GM12878 (cell line): ENCODE measurements around the gene CCDC134. TPM values are rescaled to one million over a fixed set of nuclear protein-coding genes. Genes with fewer than 3 reads are reported as not detected.
A peak's percentile ranks its signal among the peaks of the same experiment; 100 is the strongest.

ENCODE experiments used
- ATAC-seq: fragments of 200-7000 bp; cut with Tn5 transposase; 3 replicates; pipeline ENCODE4 v1.9.1; 2020; ENCODE audit warnings: mild to moderate bottlenecking, moderate library complexity
- BruUV-seq: library from RNA; stranded (reverse); fragments of 400-500 nt; replicated peaks from 2 replicates; lab custom pipeline; 2021; lab: Mats Ljungman, UMichigan
- CTCF ChIA-PET: fragments of 300-600 bp; sonication (Branson Sonifier 250); formaldehyde crosslinking; extraction: SDS; loops from one replicate; lab custom pipeline; 2021; ENCODE audit warnings: inconsistent platforms; lab: Yijun Ruan, JAX
- POLR2A ChIA-PET: fragments of 350-600 bp; formaldehyde crosslinking; extraction: SDS; loops from one replicate; lab custom pipeline; 2021; ENCODE audit warnings: inconsistent platforms; lab: Charles Lee
- RAD21 ChIA-PET: fragments of 300-600 bp; sonication (Branson Sonifier 250); formaldehyde crosslinking; loops from one replicate; lab custom pipeline; 2023; ENCODE audit warnings: antibody characterized with exemption; ENCODE audit not compliant: unreplicated experiment; lab: Charles Lee
- SMC1A ChIA-PET: fragments of 300-600 bp; sonication (Branson Sonifier 250); formaldehyde crosslinking; loops from one replicate; lab custom pipeline; 2023; ENCODE audit not compliant: unreplicated experiment, uncharacterized antibody; lab: Charles Lee
- DNase-seq: peaks from one replicate; pipeline ENCODE4 v3.0.0-alpha.2; 2011; ENCODE audit warnings: low read depth, low spot score
- FAIRE-seq: peaks from 3 replicates; lab custom pipeline; 2011; peaks lifted over from hg19 to GRCh38; lab: Jason Lieb, UNC
- H2AFZ ChIP-seq: 2 replicates; pipeline ENCODE4 v1.6.0; 2011; ENCODE audit warnings: low read depth, low read length, control low read depth; ENCODE audit not compliant: control insufficient read depth
- H3K27ac ChIP-seq: 2 replicates; pipeline ENCODE4 v1.5.1; 2011; ENCODE audit warnings: control low read depth; ENCODE audit not compliant: control insufficient read depth, insufficient read depth
- H3K27me3 ChIP-seq, 2 experiments: replicated peaks in 1 of 2; 2 replicates each; pipeline versions ENCODE4 v1.6.0 to v1.6.1; 2011; ENCODE audit warnings: low read length in 1 of 2; ENCODE audit not compliant: control insufficient read depth in 2 of 2, insufficient read depth in 2 of 2
- H3K36me3 ChIP-seq, 2 experiments: 2 replicates each; pipeline ENCODE4 v1.5.1; 2011; ENCODE audit warnings: low read length in 1 of 2; ENCODE audit not compliant: control insufficient read depth in 2 of 2, insufficient read depth in 2 of 2
- H3K4me1 ChIP-seq: 2 replicates; pipeline ENCODE4 v1.6.1; 2011; ENCODE audit warnings: mild to moderate bottlenecking, low read length, moderate library complexity, mixed read lengths; ENCODE audit not compliant: control insufficient read depth, insufficient read depth
- H3K4me2 ChIP-seq: 2 replicates; pipeline ENCODE4 v1.6.0; 2011; ENCODE audit warnings: control low read depth; ENCODE audit not compliant: control insufficient read depth, insufficient read depth
- H3K4me3 ChIP-seq: fragments of 200-600 bp; sonication (generic); 2 replicates; pipeline ENCODE4 v1.5.1; 2016
- H3K79me2 ChIP-seq: 2 replicates; pipeline ENCODE4 v1.6.0; 2011; ENCODE audit warnings: low read length; ENCODE audit not compliant: control insufficient read depth, insufficient read depth
- H3K9ac ChIP-seq: 2 replicates; pipeline ENCODE4 v1.8.0; 2011; ENCODE audit warnings: low read length, control low read depth, mixed read lengths; ENCODE audit not compliant: control insufficient read depth, insufficient read depth
- H3K9me3 ChIP-seq: replicated peaks from 3 replicates; pipeline ENCODE4 v1.5.1; 2011; ENCODE audit warnings: mild to moderate bottlenecking, low read length; ENCODE audit not compliant: control insufficient read depth, insufficient read depth
- H4K20me1 ChIP-seq: 2 replicates; pipeline ENCODE4 v1.6.0; 2011; ENCODE audit not compliant: control insufficient read depth, insufficient read depth
- CBX5 ChIP-seq: sonication (generic); IDR thresholded peaks from 2 replicates; pipeline ENCODE4 v1.6.1; 2016; ENCODE audit warnings: low read depth, moderate library complexity, mild to moderate bottlenecking, inconsistent platforms
- CHD2 ChIP-seq: IDR thresholded peaks from 2 replicates; pipeline ENCODE4 v1.6.1; 2011; ENCODE audit warnings: low read depth, low read length, improper control_type of control experiment, borderline replicate concordance
- PAX8 ChIP-seq: fragments of 450-650 bp; IDR thresholded peaks from 2 replicates; pipeline ENCODE4 v1.6.1; 2017; ENCODE audit warnings: mild to moderate bottlenecking, moderate library complexity
- POU2F2 ChIP-seq: IDR thresholded peaks from 3 replicates; pipeline ENCODE4 v1.6.1; 2011; ENCODE audit warnings: low read depth, mild to moderate bottlenecking, low read length, borderline replicate concordance
- RUNX3 ChIP-seq: IDR thresholded peaks from 2 replicates; pipeline ENCODE4 v1.6.1; 2012; ENCODE audit warnings: low read length, inconsistent platforms
- TCF7 ChIP-seq: IDR thresholded peaks from 2 replicates; pipeline ENCODE4 v1.6.1; 2014; ENCODE audit warnings: antibody characterized with exemption, borderline replicate concordance
- ZSCAN29 ChIP-seq: fragments of 450-650 bp; IDR thresholded peaks from 2 replicates; pipeline ENCODE4 v1.6.1; 2017; ENCODE audit warnings: mild to moderate bottlenecking, moderate library complexity
- WGBS: methylation state at CpG from one replicate; pipeline ENCODE4 v1.1.6; 2016; ENCODE audit warnings: low lambda C conversion rate; ENCODE audit not compliant: insufficient replicate concordance, insufficient coverage; ENCODE audit errors: missing lambda C conversion rate; 5-methylcytosine and 5-hydroxymethylcytosine counted together
- in situ Hi-C: fragments of 300-500 bp; cut with MboI; formaldehyde crosslinking; loops from 9 replicates; pipeline ENCODE4 v1.14.3; 2018; ENCODE audit warnings: mixed read lengths
- intact Hi-C: fragments of 100-400 bp; cut with micrococcal nuclease; formaldehyde crosslinking; loops from one replicate; pipeline ENCODE4 v1.14.2; 2022; ENCODE audit not compliant: unreplicated experiment
- polyA plus RNA-seq, 11 experiments: library from polyadenylated mRNA; depleted of rRNA in 4 of 11; unstranded in 6 of 11; stranded (reverse) in 5 of 11; fragments of >200 nt; fragmentation: Nextera tagmentation in 4 of 11; fragmentation: Illumina TruSeq in 1 of 11; extraction: Ambion mirVana in 4 of 11; extraction: Trizol in 1 of 11; gene quantifications; 1 replicate in 1 of 11; 2 replicates in 10 of 11; pipeline versions ENCODE4 v1.2.1 to v1.2.3, GENCODE V29; 2011 to 2016; ENCODE audit warnings: inconsistent platforms in 2 of 11, missing spikeins in 2 of 11, low read depth in 1 of 11
- total RNA-seq, 4 experiments: library from RNA; depleted of rRNA in 3 of 4; stranded (reverse); fragments of >200 nt in 3 of 4; fragmentation: Illumina TruSeq in 1 of 4; extraction: Trizol in 1 of 4; gene quantifications; 2 replicates each; pipeline versions ENCODE4 v1.2.1 to v1.2.3, GENCODE V29; 2013 to 2021
- TF ChIP-seq, protein P1 (sequence below): fragments of 450-650 bp; formaldehyde crosslinking; IDR thresholded peaks from 2 replicates; pipeline ENCODE4 v1.4.0; 2020; ENCODE audit warnings: mild to moderate bottlenecking, moderate library complexity
- TF ChIP-seq, protein P2 (sequence below): fragments of 450-650 bp; formaldehyde crosslinking; IDR thresholded peaks from 2 replicates; pipeline ENCODE4 v1.5.0; 2022; ENCODE audit warnings: mild to moderate bottlenecking, missing genetic modification characterization

Gene CCDC134
- total and polyA plus RNA-seq, 10 of the 15 experiments (the other 5 are each of a cell fraction or from before 2014, with no cell fraction given): 0.35 to 19.3 (median 11.8) TPM

GRCh38 chr22:41801886-41802285, 1.4 kb downstream of the CCDC134 start:
- no TSS peak for BruUV-seq
- in situ Hi-C loops (no loop called here), intact Hi-C loops (loop anchor here (5.0 kb wide), 1 partner anchor 105 kb away; the partner anchor contains the start of gene MEI1)
- Histone ChIP-seq H3K27ac (peak overlapping the region; percentile 82), H3K79me2 (peaks cover 54% of the 10 kb centered on the region), H3K4me3 (peak overlapping the region; percentile 89), H3K9ac (peak overlapping the region; percentile 94), H3K36me3 (no peaks in the 10 kb centered on the region), H3K4me2 (peak overlapping the region; percentile 90), H3K9me3 (no peaks in the 10 kb centered on the region), H3K27me3 (no peaks in the 10 kb centered on the region), H3K4me1 (peaks cover 19% of the 10 kb centered on the region), H2AFZ (no peak overlapping the region), H4K20me1 (no peaks in the 10 kb centered on the region)
- peak; percentile 58 for TF ChIP-seq RUNX3
- no peak for TF ChIP-seq TCF7
- ChIA-PET POLR2A (interaction anchor here (0.6 to 5.3 kb wide), 7 partner anchors 19 to 353 kb away, joined by 5 to 172 read pairs (median 15); partner anchors contain the start of genes MEI1 and SNU13), RAD21 (interaction anchor here (1.8 to 5.6 kb wide), 6 partner anchors 20 to 138 kb away, joined by 8 to 56 read pairs (median 24); partner anchors contain the start of gene MEI1), SMC1A (interaction anchor here (0.6 to 4.6 kb wide), 7 partner anchors 20 to 104 kb away, joined by 3 to 57 read pairs (median 17); partner anchors contain the start of gene MEI1), CTCF (interaction anchor here (1.6 to 3.9 kb wide), 5 partner anchors 9 to 104 kb away, joined by 4 to 63 read pairs (median 11); partner anchors contain the start of gene MEI1)
- FAIRE-seq (no peak), DNase-seq (no peak), ATAC-seq (no peak)
- WGBS: 0% methylated on average over 2 of the region's 2 CpGs

GRCh38 chr22:41805639-41806038, 5.2 kb downstream of the CCDC134 start:
- SMC1A ChIA-PET: interaction anchor here (1.0 to 1.9 kb wide), 3 partner anchors 13 to 59 kb away, joined by 3 to 5 read pairs (median 4); no protein-coding TSS in a partner anchor
- POLR2A ChIA-PET: interaction anchor here (0.8 to 1.6 kb wide), 2 partner anchors 24 to 141 kb away, joined by 4 to 5 read pairs; partner anchors contain the start of gene CENPM
- Histone ChIP-seq H3K27me3 (no peaks in the 10 kb centered on the region), H3K9me3 (no peaks in the 10 kb centered on the region), H3K4me1 (peaks cover 13% of the 10 kb centered on the region; the same call in 1 of the 2 replicates), H3K36me3 (peaks cover 0 to 6% of the 10 kb centered on the region in 2 experiments; a peak in 2 of 4 replicates), H2AFZ (no peak overlapping the region), H4K20me1 (no peaks in the 10 kb centered on the region), H3K79me2 (peaks cover 54% of the 10 kb centered on the region), H3K4me2 (no peak overlapping the region), H3K9ac (no peak overlapping the region), H3K27ac (no peak overlapping the region), H3K4me3 (no peak overlapping the region)
- ATAC-seq (peak; percentile 22; the same call in 2 of the 3 replicates), FAIRE-seq (no peak), DNase-seq (no peak)
- RAD21 ChIA-PET: interaction anchor here (0.8 to 1.3 kb wide), 3 partner anchors 59 to 136 kb away, joined by 3 to 4 read pairs (median 3); no protein-coding TSS in a partner anchor
- CTCF ChIA-PET: interaction anchor here (1.1 to 1.5 kb wide), 4 partner anchors 42 to 108 kb away, joined by 3 to 6 read pairs (median 4); partner anchors contain the start of gene MEI1
- no TSS peak for BruUV-seq
- intact Hi-C loops: no loop called here
- in situ Hi-C loops: no loop called here
- TF ChIP-seq PAX8 (no peak), RUNX3 (no peak), ZSCAN29 (no peak), CBX5 (no peak), POU2F2 (no peak), CHD2 (no peak)
- TF ChIP-seq, protein P1, sequence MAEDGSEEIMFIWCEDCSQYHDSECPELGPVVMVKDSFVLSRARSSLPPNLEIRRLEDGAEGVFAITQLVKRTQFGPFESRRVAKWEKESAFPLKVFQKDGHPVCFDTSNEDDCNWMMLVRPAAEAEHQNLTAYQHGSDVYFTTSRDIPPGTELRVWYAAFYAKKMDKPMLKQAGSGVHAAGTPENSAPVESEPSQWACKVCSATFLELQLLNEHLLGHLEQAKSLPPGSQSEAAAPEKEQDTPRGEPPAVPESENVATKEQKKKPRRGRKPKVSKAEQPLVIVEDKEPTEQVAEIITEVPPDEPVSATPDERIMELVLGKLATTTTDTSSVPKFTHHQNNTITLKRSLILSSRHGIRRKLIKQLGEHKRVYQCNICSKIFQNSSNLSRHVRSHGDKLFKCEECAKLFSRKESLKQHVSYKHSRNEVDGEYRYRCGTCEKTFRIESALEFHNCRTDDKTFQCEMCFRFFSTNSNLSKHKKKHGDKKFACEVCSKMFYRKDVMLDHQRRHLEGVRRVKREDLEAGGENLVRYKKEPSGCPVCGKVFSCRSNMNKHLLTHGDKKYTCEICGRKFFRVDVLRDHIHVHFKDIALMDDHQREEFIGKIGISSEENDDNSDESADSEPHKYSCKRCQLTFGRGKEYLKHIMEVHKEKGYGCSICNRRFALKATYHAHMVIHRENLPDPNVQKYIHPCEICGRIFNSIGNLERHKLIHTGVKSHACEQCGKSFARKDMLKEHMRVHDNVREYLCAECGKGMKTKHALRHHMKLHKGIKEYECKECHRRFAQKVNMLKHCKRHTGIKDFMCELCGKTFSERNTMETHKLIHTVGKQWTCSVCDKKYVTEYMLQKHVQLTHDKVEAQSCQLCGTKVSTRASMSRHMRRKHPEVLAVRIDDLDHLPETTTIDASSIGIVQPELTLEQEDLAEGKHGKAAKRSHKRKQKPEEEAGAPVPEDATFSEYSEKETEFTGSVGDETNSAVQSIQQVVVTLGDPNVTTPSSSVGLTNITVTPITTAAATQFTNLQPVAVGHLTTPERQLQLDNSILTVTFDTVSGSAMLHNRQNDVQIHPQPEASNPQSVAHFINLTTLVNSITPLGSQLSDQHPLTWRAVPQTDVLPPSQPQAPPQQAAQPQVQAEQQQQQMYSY (CRISPR knock-in tag): no peak
- TF ChIP-seq, protein P2, sequence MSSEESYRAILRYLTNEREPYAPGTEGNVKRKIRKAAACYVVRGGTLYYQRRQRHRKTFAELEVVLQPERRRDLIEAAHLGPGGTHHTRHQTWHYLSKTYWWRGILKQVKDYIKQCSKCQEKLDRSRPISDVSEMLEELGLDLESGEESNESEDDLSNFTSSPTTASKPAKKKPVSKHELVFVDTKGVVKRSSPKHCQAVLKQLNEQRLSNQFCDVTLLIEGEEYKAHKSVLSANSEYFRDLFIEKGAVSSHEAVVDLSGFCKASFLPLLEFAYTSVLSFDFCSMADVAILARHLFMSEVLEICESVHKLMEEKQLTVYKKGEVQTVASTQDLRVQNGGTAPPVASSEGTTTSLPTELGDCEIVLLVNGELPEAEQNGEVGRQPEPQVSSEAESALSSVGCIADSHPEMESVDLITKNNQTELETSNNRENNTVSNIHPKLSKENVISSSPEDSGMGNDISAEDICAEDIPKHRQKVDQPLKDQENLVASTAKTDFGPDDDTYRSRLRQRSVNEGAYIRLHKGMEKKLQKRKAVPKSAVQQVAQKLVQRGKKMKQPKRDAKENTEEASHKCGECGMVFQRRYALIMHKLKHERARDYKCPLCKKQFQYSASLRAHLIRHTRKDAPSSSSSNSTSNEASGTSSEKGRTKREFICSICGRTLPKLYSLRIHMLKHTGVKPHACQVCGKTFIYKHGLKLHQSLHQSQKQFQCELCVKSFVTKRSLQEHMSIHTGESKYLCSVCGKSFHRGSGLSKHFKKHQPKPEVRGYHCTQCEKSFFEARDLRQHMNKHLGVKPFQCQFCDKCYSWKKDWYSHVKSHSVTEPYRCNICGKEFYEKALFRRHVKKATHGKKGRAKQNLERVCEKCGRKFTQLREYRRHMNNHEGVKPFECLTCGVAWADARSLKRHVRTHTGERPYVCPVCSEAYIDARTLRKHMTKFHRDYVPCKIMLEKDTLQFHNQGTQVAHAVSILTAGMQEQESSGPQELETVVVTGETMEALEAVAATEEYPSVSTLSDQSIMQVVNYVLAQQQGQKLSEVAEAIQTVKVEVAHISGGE (CRISPR knock-in tag): no peak
